Osteoblast (primary cell): Measurements from ENCODE around the gene MAPT. TPM values are rescaled to one million over a fixed set of nuclear protein-coding genes. Genes with fewer than 3 reads are reported as not detected.
"Not testable (repeated sequence)": the region's sequence is repeated elsewhere in the genome, so short reads cannot be mapped to it uniquely, and the experiment has no call there.

Source experiments
- DNase-seq: peaks from one replicate; pipeline ENCODE4 v3.0.0; 2011; ENCODE audit warnings: low spot score, mixed read lengths; ENCODE audit not compliant: insufficient read length; ENCODE audit errors: missing footprints
- H2AFZ ChIP-seq: 2 replicates; pipeline ENCODE4 v1.6.0; 2011; ENCODE audit warnings: mild to moderate bottlenecking, low read length
- H3K27ac ChIP-seq: 2 replicates; pipeline ENCODE4 v1.5.1; 2011; ENCODE audit warnings: mild to moderate bottlenecking, low read depth, low read length, moderate library complexity
- H3K27me3 ChIP-seq: 2 replicates; pipeline ENCODE4 v1.6.0; 2012; ENCODE audit warnings: mild to moderate bottlenecking, control low read depth, inconsistent platforms, low read length, moderate library complexity; ENCODE audit not compliant: insufficient read depth
- H3K36me3 ChIP-seq: 2 replicates; pipeline ENCODE4 v1.5.1; 2011; ENCODE audit warnings: mild to moderate bottlenecking, low read length, control low read depth, moderate library complexity; ENCODE audit not compliant: insufficient read depth
- H3K4me1 ChIP-seq: 2 replicates; pipeline ENCODE4 v1.5.1; 2011; ENCODE audit warnings: mild to moderate bottlenecking, low read length, control low read depth, moderate library complexity; ENCODE audit not compliant: insufficient read depth
- H3K4me2 ChIP-seq: 2 replicates; pipeline ENCODE4 v1.6.0; 2011; ENCODE audit warnings: mild to moderate bottlenecking, low read length; ENCODE audit not compliant: insufficient read depth
- H3K4me3 ChIP-seq: fragments of 200-600 bp; sonication (generic); 3 replicates; pipeline ENCODE4 v1.5.1; 2012; ENCODE audit warnings: mild to moderate bottlenecking, low read length, inconsistent platforms; ENCODE audit not compliant: insufficient read depth
- H3K79me2 ChIP-seq: 2 replicates; pipeline ENCODE4 v1.6.0; 2012; ENCODE audit warnings: mild to moderate bottlenecking, low read length, control low read depth, inconsistent platforms; ENCODE audit not compliant: insufficient read depth
- H3K9me3 ChIP-seq: 2 replicates; pipeline ENCODE4 v1.5.1; 2011; ENCODE audit warnings: low read depth, low read length, control low read depth
- H4K20me1 ChIP-seq: 2 replicates; pipeline ENCODE4 v1.6.0; 2012; ENCODE audit warnings: mild to moderate bottlenecking, low read length, control low read depth; ENCODE audit not compliant: insufficient read depth
- CTCF ChIP-seq: IDR thresholded peaks from 2 replicates; pipeline ENCODE4 v1.5.1; 2011; ENCODE audit warnings: mild to moderate bottlenecking, low read depth, low read length, moderate library complexity; ENCODE audit errors: extremely low read depth
- total RNA-seq: library from RNA; depleted of rRNA; stranded (reverse); fragments of >200 nt; gene quantifications from 2 replicates; pipeline ENCODE4 v1.2.3, GENCODE V29; 2012

The MAPT gene
- total RNA-seq, 1 donor, result 0.36 TPM

- Histone ChIP-seq H3K4me3 (no peak overlapping the region), H3K9me3 (peaks cover 3% of the 10 kb centered on the region), H2AFZ (no peak overlapping the region), H4K20me1 (no peaks in the 10 kb centered on the region), H3K4me1 (no peaks in the 10 kb centered on the region), H3K27me3 (peaks cover 43% of the 10 kb centered on the region), H3K36me3 (no peaks in the 10 kb centered on the region), H3K79me2 (no peaks in the 10 kb centered on the region), H3K27ac (no peak overlapping the region), H3K4me2 (no peak overlapping the region)
- TF ChIP-seq CTCF, result no peak
- no peak for DNase-seq
These were observed 14.1 kb downstream of the MAPT start for GRCh38 chr17:45908460-45908859.

GRCh38 chr17:45908935-45909334 is 14.6 kb downstream of the MAPT start:
- Histone ChIP-seq H3K9me3 (peaks cover 3% of the 10 kb centered on the region), H4K20me1 (no peaks in the 10 kb centered on the region), H3K27me3 (peaks cover 43% of the 10 kb centered on the region), H3K36me3 (no peaks in the 10 kb centered on the region), H3K27ac (no peak overlapping the region), H3K4me2 (no peak overlapping the region), H2AFZ (no peak overlapping the region), H3K79me2 (no peaks in the 10 kb centered on the region), H3K4me1 (no peaks in the 10 kb centered on the region), H3K4me3 (no peak overlapping the region)
- no peak for DNase-seq
- no peak for TF ChIP-seq CTCF

- no peaks in the 10 kb centered on the region for H4K20me1 ChIP-seq
- H2AFZ ChIP-seq, result no peak overlapping the region
- no peaks in the 10 kb centered on the region for H3K36me3 ChIP-seq
- H3K4me3 ChIP-seq, result no peak overlapping the region
- peaks cover 38% of the 10 kb centered on the region for H3K27me3 ChIP-seq
- no peak overlapping the region for H3K27ac ChIP-seq
- H3K79me2 ChIP-seq, result no peaks in the 10 kb centered on the region
- H3K9me3 ChIP-seq, result peaks cover 3% of the 10 kb centered on the region
- no peaks in the 10 kb centered on the region for H3K4me1 ChIP-seq
- no peak overlapping the region for H3K4me2 ChIP-seq
- DNase-seq, result no peak
- TF ChIP-seq CTCF, result no peak
These were observed 16.3 kb downstream of the MAPT start for GRCh38 chr17:45910667-45911066.

- no peak for DNase-seq
- no peak for TF ChIP-seq CTCF
- no peak overlapping the region for H3K4me2 ChIP-seq
- no peak overlapping the region for H3K27ac ChIP-seq
- no peaks in the 10 kb centered on the region for H4K20me1 ChIP-seq
- no peak overlapping the region for H3K4me3 ChIP-seq
- H3K79me2 ChIP-seq, result no peaks in the 10 kb centered on the region
- H3K9me3 ChIP-seq, result peaks cover 3% of the 10 kb centered on the region
- no peak overlapping the region for H2AFZ ChIP-seq
- peaks cover 26% of the 10 kb centered on the region for H3K27me3 ChIP-seq
- H3K4me1 ChIP-seq, result no peaks in the 10 kb centered on the region
- no peaks in the 10 kb centered on the region for H3K36me3 ChIP-seq
These were observed 18.0 kb downstream of the MAPT start for GRCh38 chr17:45912319-45912718.

- not testable (repeated sequence) for H3K36me3 ChIP-seq, H3K4me2 ChIP-seq, H3K27ac ChIP-seq, H3K79me2 ChIP-seq, H3K4me1 ChIP-seq, H3K9me3 ChIP-seq, H2AFZ ChIP-seq, H4K20me1 ChIP-seq, H3K4me3 ChIP-seq, DNase-seq
- peaks cover 21% of the 10 kb centered on the region for H3K27me3 ChIP-seq
These were observed 18.7 kb downstream of the MAPT start for GRCh38 chr17:45913030-45913429.
